GM12801 (cell line): ENCODE data around the gene PLCB4.

Experiments
- CTCF ChIP-seq: IDR thresholded peaks from one replicate; pipeline ENCODE4 v1.5.1; 2011; ENCODE audit warnings: control low read depth; ENCODE audit not compliant: insufficient read length; ENCODE audit errors: extremely low read depth

The PLCB4 gene

GRCh38 chr20:9453201-9453600 is 384.3 kb downstream of the PLCB4 start:
- no peak for TF ChIP-seq CTCF

- TF ChIP-seq CTCF, result no peak
These were observed 385.9 kb downstream of the PLCB4 start for GRCh38 chr20:9454791-9455190.

- TF ChIP-seq CTCF, result no peak
These were observed 388.2 kb downstream of the PLCB4 start for GRCh38 chr20:9457136-9457535.

GRCh38 chr20:9458138-9458796 is 389.4 kb downstream of the PLCB4 start:
- no peak for TF ChIP-seq CTCF

- TF ChIP-seq CTCF, result no peak
These were observed 391.6 kb downstream of the PLCB4 start for GRCh38 chr20:9460518-9460917.

GRCh38 chr20:9467995-9468394 is 399.1 kb downstream of the PLCB4 start:
- no peak for TF ChIP-seq CTCF

GRCh38 chr20:9474835-9475415 is 406.0 kb downstream of the PLCB4 start:
- no peak for TF ChIP-seq CTCF

GRCh38 chr20:9475456-9475855 is 406.6 kb downstream of the PLCB4 start:
- TF ChIP-seq CTCF, result no peak
